ENCODE results near the gene FBN1.

DNA sequence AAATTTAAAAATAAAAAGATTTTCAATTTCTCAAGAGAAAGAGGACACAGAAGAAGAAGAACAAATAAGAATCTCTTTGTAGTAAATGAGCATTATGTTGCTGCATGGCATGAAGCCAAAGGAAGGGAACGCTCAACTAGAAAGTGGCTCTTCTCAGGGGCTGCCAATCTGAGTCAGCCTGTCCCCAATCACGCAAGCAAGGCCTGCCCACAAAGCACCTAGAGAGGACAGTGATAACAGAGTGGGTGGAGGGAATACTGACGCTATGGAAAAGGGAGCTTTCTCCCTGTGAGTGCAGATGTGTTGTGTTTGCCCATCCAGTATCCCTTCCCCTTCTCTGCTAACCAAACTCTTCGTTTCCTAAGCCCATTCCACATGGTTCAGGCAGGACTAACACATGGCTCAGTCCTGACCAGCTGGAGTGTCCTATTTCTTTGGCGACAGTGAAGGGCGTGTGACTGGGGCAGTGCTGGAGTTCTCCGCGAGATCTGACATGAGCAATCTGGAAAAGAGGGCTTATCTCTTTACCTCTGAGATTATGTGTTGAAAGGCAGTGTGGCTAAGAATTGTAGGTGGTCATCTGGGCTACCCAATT is 14.2 kb downstream of the FBN1 start:
- TF ChIP-seq, protein P1, sequence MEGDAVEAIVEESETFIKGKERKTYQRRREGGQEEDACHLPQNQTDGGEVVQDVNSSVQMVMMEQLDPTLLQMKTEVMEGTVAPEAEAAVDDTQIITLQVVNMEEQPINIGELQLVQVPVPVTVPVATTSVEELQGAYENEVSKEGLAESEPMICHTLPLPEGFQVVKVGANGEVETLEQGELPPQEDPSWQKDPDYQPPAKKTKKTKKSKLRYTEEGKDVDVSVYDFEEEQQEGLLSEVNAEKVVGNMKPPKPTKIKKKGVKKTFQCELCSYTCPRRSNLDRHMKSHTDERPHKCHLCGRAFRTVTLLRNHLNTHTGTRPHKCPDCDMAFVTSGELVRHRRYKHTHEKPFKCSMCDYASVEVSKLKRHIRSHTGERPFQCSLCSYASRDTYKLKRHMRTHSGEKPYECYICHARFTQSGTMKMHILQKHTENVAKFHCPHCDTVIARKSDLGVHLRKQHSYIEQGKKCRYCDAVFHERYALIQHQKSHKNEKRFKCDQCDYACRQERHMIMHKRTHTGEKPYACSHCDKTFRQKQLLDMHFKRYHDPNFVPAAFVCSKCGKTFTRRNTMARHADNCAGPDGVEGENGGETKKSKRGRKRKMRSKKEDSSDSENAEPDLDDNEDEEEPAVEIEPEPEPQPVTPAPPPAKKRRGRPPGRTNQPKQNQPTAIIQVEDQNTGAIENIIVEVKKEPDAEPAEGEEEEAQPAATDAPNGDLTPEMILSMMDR (IDR thresholded peaks at IDR 0.05; ENCODE audit: extremely low read depth in 1 of 2, insufficient read depth in 1 of 2, low read depth in 1 of 2, low read length in 2 of 2): no peak
- no peak for TF ChIP-seq POLR2AphosphoS5 (IDR thresholded peaks at IDR 0.05; ENCODE audit: insufficient read depth, low read depth, low read length)
- no peak for TF ChIP-seq POLR2A (IDR thresholded peaks at IDR 0.05; ENCODE audit: low read depth, low read length)
- TF ChIP-seq EZH2 (IDR thresholded peaks at IDR 0.05; ENCODE audit: borderline replicate concordance, low read depth, low read length, severe bottlenecking): no peak
- no peak for TF ChIP-seq JUN (IDR thresholded peaks at IDR 0.05; ENCODE audit: borderline replicate concordance, insufficient read depth, insufficient read length, low read depth)
- TF ChIP-seq FOS (IDR thresholded peaks at IDR 0.05; ENCODE audit: borderline replicate concordance, insufficient read depth, low read length): no peak

All from endothelial cell of umbilical vein (primary cell).